ENCODE measurements around the gene CCL24. TPM values are rescaled to one million over a fixed set of nuclear protein-coding genes. Genes with fewer than 3 reads are reported as not detected.
"Not testable (repeated sequence)": the region's sequence is repeated elsewhere in the genome, so short reads cannot be mapped to it uniquely, and the experiment has no call there.

Gene CCL24
- polyA plus RNA-seq, 1 experiment = not detected

GRCh38 chr7:75835688-75836285 is 22.2 kb upstream of the CCL24 start:
- no peak for DNase-seq (ENCODE audit: low read depth, low spot score)
- POLR2A ChIA-PET = no interaction called here
- no peak overlapping the region for H3K27ac ChIP-seq (ENCODE audit: low read depth, low read length)
- peaks cover 3% of the 10 kb centered on the region for H3K27me3 ChIP-seq (ENCODE audit: control insufficient read depth, insufficient read depth, low read length)
- no peaks in the 10 kb centered on the region; the same call in 1 of the 2 replicates for H3K9me3 ChIP-seq (ENCODE audit: control insufficient read depth, insufficient read depth, low read length)
- CTCF ChIA-PET = no interaction called here
- TF ChIP-seq, protein P1, sequence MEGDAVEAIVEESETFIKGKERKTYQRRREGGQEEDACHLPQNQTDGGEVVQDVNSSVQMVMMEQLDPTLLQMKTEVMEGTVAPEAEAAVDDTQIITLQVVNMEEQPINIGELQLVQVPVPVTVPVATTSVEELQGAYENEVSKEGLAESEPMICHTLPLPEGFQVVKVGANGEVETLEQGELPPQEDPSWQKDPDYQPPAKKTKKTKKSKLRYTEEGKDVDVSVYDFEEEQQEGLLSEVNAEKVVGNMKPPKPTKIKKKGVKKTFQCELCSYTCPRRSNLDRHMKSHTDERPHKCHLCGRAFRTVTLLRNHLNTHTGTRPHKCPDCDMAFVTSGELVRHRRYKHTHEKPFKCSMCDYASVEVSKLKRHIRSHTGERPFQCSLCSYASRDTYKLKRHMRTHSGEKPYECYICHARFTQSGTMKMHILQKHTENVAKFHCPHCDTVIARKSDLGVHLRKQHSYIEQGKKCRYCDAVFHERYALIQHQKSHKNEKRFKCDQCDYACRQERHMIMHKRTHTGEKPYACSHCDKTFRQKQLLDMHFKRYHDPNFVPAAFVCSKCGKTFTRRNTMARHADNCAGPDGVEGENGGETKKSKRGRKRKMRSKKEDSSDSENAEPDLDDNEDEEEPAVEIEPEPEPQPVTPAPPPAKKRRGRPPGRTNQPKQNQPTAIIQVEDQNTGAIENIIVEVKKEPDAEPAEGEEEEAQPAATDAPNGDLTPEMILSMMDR (IDR thresholded peaks at IDR 0.05; ENCODE audit: low read depth, low read length) = no peak
- H3K4me3 ChIP-seq (ENCODE audit: low read depth, low read length) = no peak overlapping the region

GRCh38 chr7:75833662-75834061 is 20.1 kb upstream of the CCL24 start:
- DNase-seq (ENCODE audit: low read depth, low spot score); H3K27ac ChIP-seq (ENCODE audit: low read depth, low read length); H3K9me3 ChIP-seq (ENCODE audit: control insufficient read depth, insufficient read depth, low read length); CTCF ChIA-PET; POLR2A ChIA-PET; H3K27me3 ChIP-seq (ENCODE audit: control insufficient read depth, insufficient read depth, low read length); H3K4me3 ChIP-seq (ENCODE audit: low read depth, low read length): not testable (repeated sequence)

DNA sequence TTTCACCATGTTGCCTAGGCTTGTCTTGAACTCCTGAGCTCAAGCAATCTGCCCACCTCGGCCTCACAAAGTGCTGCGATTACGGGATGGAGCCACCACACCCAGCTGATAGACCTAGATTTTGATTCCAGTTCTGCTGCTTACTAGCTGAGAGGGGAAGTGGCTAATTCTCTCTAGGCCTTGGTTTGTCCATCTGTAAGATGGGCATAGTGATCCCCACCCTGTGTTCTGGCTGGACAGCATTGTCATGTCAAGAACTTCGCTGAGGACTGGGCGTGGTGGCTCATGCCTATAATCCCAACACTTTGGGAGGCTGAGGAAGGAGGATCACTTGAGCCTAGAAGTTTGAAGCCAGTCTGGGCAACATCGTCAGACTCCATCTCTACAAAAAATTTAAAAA is 17.4 kb upstream of the CCL24 start:
- Histone ChIP-seq H3K4me3 (ENCODE audit: low read depth, low read length) (no peak overlapping the region), H3K27me3 (ENCODE audit: control insufficient read depth, insufficient read depth, low read length) (peaks cover 10% of the 10 kb centered on the region), H3K27ac (ENCODE audit: low read depth, low read length) (no peak overlapping the region), H3K9me3 (ENCODE audit: control insufficient read depth, insufficient read depth, low read length) (no peaks in the 10 kb centered on the region; the same call in 1 of the 2 replicates)
- ChIA-PET POLR2A (interaction anchor here (0.6 to 0.7 kb wide), 2 partner anchors 11 to 1743 kb away, joined by 3 to 11 read pairs; no protein-coding TSS in a partner anchor), CTCF (no interaction called here)
- TF ChIP-seq, protein P1 (IDR thresholded peaks at IDR 0.05; ENCODE audit: low read depth, low read length) = no peak
- DNase-seq (ENCODE audit: low read depth, low spot score) = no peak

- H3K9me3 ChIP-seq (ENCODE audit: control insufficient read depth, insufficient read depth, low read length); H3K4me3 ChIP-seq (ENCODE audit: low read depth, low read length); H3K27ac ChIP-seq (ENCODE audit: low read depth, low read length); DNase-seq (ENCODE audit: low read depth, low spot score); CTCF ChIA-PET; H3K27me3 ChIP-seq (ENCODE audit: control insufficient read depth, insufficient read depth, low read length): not testable (repeated sequence)
- POLR2A ChIA-PET = interaction anchor here (0.6 kb wide), 1 partner anchor 46 kb away, joined by 6 read pairs; no protein-coding TSS in a partner anchor
These were observed 16.1 kb upstream of the CCL24 start for GRCh38 chr7:75829656-75830055.

DNA sequence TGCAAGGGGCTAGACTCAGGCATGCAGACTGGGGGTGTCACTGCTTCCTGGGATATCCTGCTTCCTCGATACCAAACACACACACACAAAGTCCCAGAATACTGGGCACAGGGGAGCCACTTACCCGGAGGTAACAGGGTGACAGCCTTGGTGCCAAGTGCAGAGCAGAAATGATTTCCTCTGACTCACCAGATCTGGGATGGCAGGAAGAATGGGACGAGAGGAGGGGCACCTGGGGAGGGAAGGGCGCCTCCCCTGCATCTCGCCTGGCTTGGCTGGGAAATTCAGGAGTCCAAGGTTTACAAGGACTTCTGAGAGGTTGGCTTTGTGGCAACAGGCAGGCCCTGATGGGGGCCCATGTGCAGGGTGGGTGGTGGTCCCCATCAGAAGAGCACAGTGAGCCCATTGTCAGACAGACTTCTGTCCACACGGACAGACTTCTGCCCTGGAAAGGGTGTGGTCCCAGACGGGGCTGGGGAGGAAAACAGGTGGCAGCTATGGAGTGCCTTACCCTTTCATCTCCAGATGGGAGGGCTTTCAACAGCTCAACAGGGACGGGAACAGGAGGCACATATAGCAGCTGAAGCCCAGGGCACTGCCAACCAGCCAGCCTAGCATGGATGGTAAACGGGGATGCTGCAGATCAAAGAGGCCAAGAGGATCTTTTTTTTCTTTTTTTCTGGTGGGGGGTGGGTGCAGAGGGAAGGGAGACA is 9.7 kb upstream of the CCL24 start:
- Histone ChIP-seq H3K27ac (ENCODE audit: low read depth, low read length) (no peak overlapping the region), H3K4me3 (ENCODE audit: low read depth, low read length) (no peak overlapping the region), H3K9me3 (ENCODE audit: control insufficient read depth, insufficient read depth, low read length) (no peaks in the 10 kb centered on the region), H3K27me3 (ENCODE audit: control insufficient read depth, insufficient read depth, low read length) (peaks cover 13% of the 10 kb centered on the region)
- TF ChIP-seq, protein P1 (IDR thresholded peaks at IDR 0.05; ENCODE audit: low read depth, low read length) = no peak
- DNase-seq (ENCODE audit: low read depth, low spot score) = no peak
- ChIA-PET CTCF (no interaction called here), POLR2A (no interaction called here)

GRCh38 chr7:75820688-75821087 is 7.1 kb upstream of the CCL24 start:
- no peak overlapping the region for H3K27ac ChIP-seq (ENCODE audit: low read depth, low read length)
- POLR2A ChIA-PET = no interaction called here
- H3K9me3 ChIP-seq (ENCODE audit: control insufficient read depth, insufficient read depth, low read length) = no peaks in the 10 kb centered on the region
- peaks cover 7% of the 10 kb centered on the region for H3K27me3 ChIP-seq (ENCODE audit: control insufficient read depth, insufficient read depth, low read length)
- TF ChIP-seq, protein P1 (IDR thresholded peaks at IDR 0.05; ENCODE audit: low read depth, low read length) = no peak
- no peak overlapping the region for H3K4me3 ChIP-seq (ENCODE audit: low read depth, low read length)
- DNase-seq (ENCODE audit: low read depth, low spot score) = no peak
- CTCF ChIA-PET = no interaction called here

All from AG04450 (cell line).